Measurements from ENCODE around the gene ORMDL3.

- no peak for TF ChIP-seq CTCF (conservative IDR thresholded peaks at IDR 0.05; ENCODE audit: low read depth, low read length)
- TF ChIP-seq EZH2 (IDR thresholded peaks at IDR 0.05; ENCODE audit: borderline replicate concordance, low read depth, low read length, poor library complexity, severe bottlenecking): no peak
These were observed 17.0 kb upstream of the ORMDL3 start for GRCh38 chr17:39944393-39944711.

Measured in A673 (cell line).